Measurements from ENCODE around the gene ZFYVE28. TPM values are rescaled to one million over a fixed set of nuclear protein-coding genes. Genes with fewer than 3 reads are reported as not detected.

The ZFYVE28 gene
- total and polyA plus RNA-seq, 2 donors (not counting 1 experiment from before 2014, with no cell fraction given), result 5.8 to 12.1 TPM

DNA sequence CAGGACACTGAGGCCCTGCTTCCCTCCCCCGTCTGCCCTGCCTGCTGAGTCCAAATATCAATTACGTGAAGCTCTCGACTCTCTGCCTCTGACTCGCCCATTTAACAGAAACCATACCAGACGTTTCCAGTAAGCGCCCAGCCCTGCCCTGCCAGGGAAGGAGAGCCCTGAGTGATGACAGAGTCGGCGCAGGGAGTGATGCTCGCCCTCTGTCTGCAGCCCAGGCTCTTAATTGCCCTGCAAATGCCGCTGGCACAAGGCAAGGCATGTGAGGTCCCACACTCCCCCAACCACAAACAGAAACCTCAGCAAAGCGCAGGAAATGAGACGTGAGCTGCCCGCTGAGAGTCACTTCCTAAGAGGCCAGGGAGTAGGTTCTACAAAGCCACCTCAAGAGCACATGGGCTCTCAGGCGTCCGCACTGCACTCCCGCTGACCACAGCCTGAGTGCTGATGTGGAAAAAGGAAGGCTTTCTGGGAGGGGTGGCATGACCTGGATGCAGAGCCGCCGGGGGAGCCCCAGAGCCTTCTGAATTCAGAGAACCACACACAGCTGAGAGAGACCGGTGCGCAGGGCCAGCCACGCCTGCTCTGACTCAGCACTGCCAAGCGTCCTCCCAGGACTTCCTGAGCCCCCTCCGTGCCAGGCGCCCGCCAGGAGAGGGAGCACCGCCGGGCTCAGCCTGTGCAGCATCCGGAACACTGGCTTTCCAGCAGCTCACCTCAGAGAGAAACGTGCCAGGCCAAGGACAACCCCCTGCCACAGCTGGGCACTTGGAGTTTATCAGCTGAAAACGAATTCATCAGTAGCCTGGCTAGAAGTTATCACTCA lies 5.3 kb downstream of the ZFYVE28 start:
- Histone ChIP-seq H3K36me3 (replicated peaks in 1 of 2; ENCODE audit: control extremely low read depth in 1 of 2, control insufficient read depth in 1 of 2, extremely low read depth in 1 of 2, insufficient read depth in 2 of 2, low read length in 1 of 2) (no peaks in the 10 kb centered on the region), H3K27me3 (replicated peaks in 1 of 4; ENCODE audit: control extremely low read depth in 1 of 4, control insufficient read depth in 3 of 4, insufficient read depth in 4 of 4, low read length in 3 of 4) (peaks cover 0 to 58% (median 21%) of the 10 kb centered on the region in 4 experiments), H3K4me1 (ENCODE audit: control insufficient read depth in 2 of 2, insufficient read depth in 2 of 2, low read length in 2 of 2) (peaks cover 40 to 41% of the 10 kb centered on the region in 2 donors), H2AFZ (ENCODE audit: insufficient read depth, low read depth, low read length, poor library complexity, severe bottlenecking) (peak overlapping the region; percentile 67), H3K9me3 (ENCODE audit: control extremely low read depth in 1 of 3, control insufficient read depth in 2 of 3, insufficient read depth in 1 of 3, low read length in 2 of 3) (peaks cover 0 to 19% (median 0%) of the 10 kb centered on the region in 3 donors), H3K4me2 (replicated peaks; ENCODE audit: low read depth, low read length, poor library complexity, severe bottlenecking) (peak overlapping the region; percentile 76), H3K79me2 (ENCODE audit: control insufficient read depth, insufficient read depth, low read length) (no peaks in the 10 kb centered on the region), H3K4me3 (ENCODE audit: control extremely low read depth in 1 of 5, extremely low read depth in 1 of 5, insufficient read depth in 1 of 5, low read depth in 2 of 5, low read length in 4 of 5) (peak overlapping the region in 4 of 5 experiments; percentile 27 to 54 (median 48)), H3K9ac (ENCODE audit: low read length) (peak overlapping the region; percentile 50), H4K20me1 (ENCODE audit: control insufficient read depth, insufficient read depth, low read length, poor library complexity, severe bottlenecking) (no peaks in the 10 kb centered on the region), H3K27ac (ENCODE audit: low read length in 2 of 2) (no peak overlapping the region)
- ATAC-seq (ENCODE audit: low read depth), result peak; percentile 69
- TF ChIP-seq, protein P1, sequence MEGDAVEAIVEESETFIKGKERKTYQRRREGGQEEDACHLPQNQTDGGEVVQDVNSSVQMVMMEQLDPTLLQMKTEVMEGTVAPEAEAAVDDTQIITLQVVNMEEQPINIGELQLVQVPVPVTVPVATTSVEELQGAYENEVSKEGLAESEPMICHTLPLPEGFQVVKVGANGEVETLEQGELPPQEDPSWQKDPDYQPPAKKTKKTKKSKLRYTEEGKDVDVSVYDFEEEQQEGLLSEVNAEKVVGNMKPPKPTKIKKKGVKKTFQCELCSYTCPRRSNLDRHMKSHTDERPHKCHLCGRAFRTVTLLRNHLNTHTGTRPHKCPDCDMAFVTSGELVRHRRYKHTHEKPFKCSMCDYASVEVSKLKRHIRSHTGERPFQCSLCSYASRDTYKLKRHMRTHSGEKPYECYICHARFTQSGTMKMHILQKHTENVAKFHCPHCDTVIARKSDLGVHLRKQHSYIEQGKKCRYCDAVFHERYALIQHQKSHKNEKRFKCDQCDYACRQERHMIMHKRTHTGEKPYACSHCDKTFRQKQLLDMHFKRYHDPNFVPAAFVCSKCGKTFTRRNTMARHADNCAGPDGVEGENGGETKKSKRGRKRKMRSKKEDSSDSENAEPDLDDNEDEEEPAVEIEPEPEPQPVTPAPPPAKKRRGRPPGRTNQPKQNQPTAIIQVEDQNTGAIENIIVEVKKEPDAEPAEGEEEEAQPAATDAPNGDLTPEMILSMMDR (IDR thresholded peaks at IDR 0.05), result no peak
- no peak for TF ChIP-seq EZH2 (IDR thresholded peaks at IDR 0.05; ENCODE audit: borderline replicate concordance, insufficient read depth, low read depth, low read length, poor library complexity, severe bottlenecking)
- Mint-ChIP-seq H3K27me3 (peaks cover 17% of the 10 kb centered on the region), H3K4me1 (peaks cover 39% of the 10 kb centered on the region), H3K4me3 (peak overlapping the region; percentile 71), H3K27ac (peak overlapping the region; percentile 33), H3K9me3 (ENCODE audit: insufficient read depth) (no peaks in the 10 kb centered on the region)
- WGBS (ENCODE audit: insufficient coverage), result 0% methylated on average over 27 of the region's 30 CpGs
- ChIA-PET POLR2A (interaction anchor here (0.8 to 1.5 kb wide), 2 partner anchors 9 to 131 kb away, joined by 3 to 4 read pairs; no protein-coding TSS in a partner anchor), CTCF (interaction anchor here (1.1 to 2.4 kb wide), 5 partner anchors 15 to 193 kb away, joined by 3 to 12 read pairs (median 3); no protein-coding TSS in a partner anchor)
- intact Hi-C loops (cut with micrococcal nuclease), result no loop called here
- peak; percentile 79 for DNase-seq

DNA sequence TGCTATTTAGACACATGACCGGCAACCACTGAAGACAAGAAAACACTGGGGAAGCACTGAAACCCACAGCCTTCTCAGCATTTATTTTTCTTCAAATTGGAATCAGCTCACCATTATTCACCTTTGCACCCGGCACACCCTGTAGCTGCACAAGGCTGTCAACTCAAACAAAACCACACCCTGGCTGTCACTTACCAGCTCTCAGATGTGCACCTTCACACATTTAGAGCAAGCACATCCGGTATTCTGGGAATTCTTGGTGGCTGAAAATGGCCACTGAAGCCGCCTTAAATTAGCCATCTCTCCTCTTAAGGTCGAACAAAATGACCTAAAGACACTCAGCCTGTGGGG lies 5.9 kb downstream of the ZFYVE28 start:
- no peak for TF ChIP-seq EZH2 (IDR thresholded peaks at IDR 0.05; ENCODE audit: borderline replicate concordance, insufficient read depth, low read depth, low read length, poor library complexity, severe bottlenecking)
- TF ChIP-seq, protein P1 (IDR thresholded peaks at IDR 0.05), result no peak
- no peaks in the 10 kb centered on the region for H3K79me2 ChIP-seq (ENCODE audit: control insufficient read depth, insufficient read depth, low read length)
- H3K4me1 ChIP-seq (ENCODE audit: control insufficient read depth in 2 of 2, insufficient read depth in 2 of 2, low read length in 2 of 2), result peaks cover 35% of the 10 kb centered on the region in 2 donors
- H3K4me3 ChIP-seq (ENCODE audit: control extremely low read depth in 1 of 5, extremely low read depth in 1 of 5, insufficient read depth in 1 of 5, low read depth in 2 of 5, low read length in 4 of 5), result peak overlapping the region in 4 of 5 experiments; percentile 27 to 54 (median 48)
- no peak overlapping the region for H3K27ac ChIP-seq (ENCODE audit: low read length in 2 of 2)
- no peaks in the 10 kb centered on the region for H3K9me3 Mint-ChIP-seq (ENCODE audit: insufficient read depth)
- peaks cover 0 to 52% (median 16%) of the 10 kb centered on the region in 4 experiments for H3K27me3 ChIP-seq (replicated peaks in 1 of 4; ENCODE audit: control extremely low read depth in 1 of 4, control insufficient read depth in 3 of 4, insufficient read depth in 4 of 4, low read length in 3 of 4)
- ChIA-PET POLR2A (interaction anchor here (0.8 to 1.5 kb wide), 2 partner anchors 9 to 131 kb away, joined by 3 to 4 read pairs; no protein-coding TSS in a partner anchor), CTCF (interaction anchor here (0.5 to 2.4 kb wide), 7 partner anchors 10 to 192 kb away, joined by 3 to 12 read pairs (median 3); no protein-coding TSS in a partner anchor)
- peaks cover 34% of the 10 kb centered on the region for H3K4me1 Mint-ChIP-seq
- DNase-seq (no peak), ATAC-seq (ENCODE audit: low read depth) (no peak)
- H4K20me1 ChIP-seq (ENCODE audit: control insufficient read depth, insufficient read depth, low read length, poor library complexity, severe bottlenecking), result no peaks in the 10 kb centered on the region
- peak overlapping the region; percentile 33 for H3K27ac Mint-ChIP-seq
- H3K4me2 ChIP-seq (replicated peaks; ENCODE audit: low read depth, low read length, poor library complexity, severe bottlenecking), result peak overlapping the region; percentile 76
- peak overlapping the region; percentile 67 for H2AFZ ChIP-seq (ENCODE audit: insufficient read depth, low read depth, low read length, poor library complexity, severe bottlenecking)
- WGBS (ENCODE audit: insufficient coverage), result 31% methylated on average over 5 of the region's 5 CpGs
- H3K4me3 Mint-ChIP-seq, result peak overlapping the region; percentile 71
- intact Hi-C loops (cut with micrococcal nuclease), result no loop called here
- peak overlapping the region; percentile 50 for H3K9ac ChIP-seq (ENCODE audit: low read length)
- no peaks in the 10 kb centered on the region for H3K36me3 ChIP-seq (replicated peaks in 1 of 2; ENCODE audit: control extremely low read depth in 1 of 2, control insufficient read depth in 1 of 2, extremely low read depth in 1 of 2, insufficient read depth in 2 of 2, low read length in 1 of 2)
- peaks cover 0 to 13% (median 0%) of the 10 kb centered on the region in 3 donors for H3K9me3 ChIP-seq (ENCODE audit: control extremely low read depth in 1 of 3, control insufficient read depth in 2 of 3, insufficient read depth in 1 of 3, low read length in 2 of 3)
- H3K27me3 Mint-ChIP-seq, result peaks cover 17% of the 10 kb centered on the region

Data from B cell (primary cell).